ENCODE data around the gene SLC25A26.

GRCh38 chr3:66233033-66233432 lies 12.2 kb downstream of the SLC25A26 start:
- TF ChIP-seq EZH2 (IDR thresholded peaks at IDR 0.05; ENCODE audit: borderline replicate concordance), result no peak
- no peak for TF ChIP-seq CTCF (IDR thresholded peaks at IDR 0.05; ENCODE audit: poor library complexity)

Data from hepatocyte (in vitro differentiated cells).